NCI-H1048 (cell line): ENCODE results near the gene FNDC8.
"Not testable (repeated sequence)": the region's sequence is repeated elsewhere in the genome, so short reads cannot be mapped to it uniquely, and the experiment has no call there.

ENCODE experiments used
- DNase-seq: peaks from one replicate; lab custom pipeline; 2025; lab: John Stamatoyannopoulos, UW

FNDC8 gene

GRCh38 chr17:35121315-35121714 is at the start of gene FNDC8:
Gene FNDC8 (plus strand): TSS chr17:35121615. CDS start chr17:35121694, 79 bp downstream.
- no peak for DNase-seq

DNA sequence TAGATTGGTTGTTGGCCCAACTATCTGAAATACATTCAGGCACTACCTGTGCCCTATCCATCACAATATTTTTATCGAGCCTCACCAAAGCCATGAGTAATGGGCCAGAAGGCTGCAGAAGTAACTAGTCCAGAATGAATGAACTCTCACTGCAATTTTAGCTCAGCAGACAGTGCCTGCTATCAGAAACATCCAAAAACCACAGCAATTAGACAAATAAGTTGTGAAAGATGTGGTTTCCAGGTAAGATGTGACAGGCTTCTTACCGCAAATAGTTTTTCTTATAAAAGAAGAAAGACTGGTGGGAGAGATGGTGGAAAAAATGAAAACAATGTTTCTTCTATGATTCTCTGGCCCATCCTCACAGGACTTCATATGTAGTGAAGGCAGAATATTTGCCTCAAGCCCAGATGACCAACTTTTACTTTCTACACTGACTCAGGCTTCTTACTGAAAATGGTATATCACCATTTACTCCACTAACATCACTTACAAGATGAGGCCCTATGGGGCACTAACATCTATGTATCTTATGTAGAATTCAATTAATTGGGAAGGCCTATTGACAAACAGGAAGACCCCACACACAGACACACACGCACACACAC is 48.1 kb upstream of the FNDC8 start:
- no peak for DNase-seq

DNA sequence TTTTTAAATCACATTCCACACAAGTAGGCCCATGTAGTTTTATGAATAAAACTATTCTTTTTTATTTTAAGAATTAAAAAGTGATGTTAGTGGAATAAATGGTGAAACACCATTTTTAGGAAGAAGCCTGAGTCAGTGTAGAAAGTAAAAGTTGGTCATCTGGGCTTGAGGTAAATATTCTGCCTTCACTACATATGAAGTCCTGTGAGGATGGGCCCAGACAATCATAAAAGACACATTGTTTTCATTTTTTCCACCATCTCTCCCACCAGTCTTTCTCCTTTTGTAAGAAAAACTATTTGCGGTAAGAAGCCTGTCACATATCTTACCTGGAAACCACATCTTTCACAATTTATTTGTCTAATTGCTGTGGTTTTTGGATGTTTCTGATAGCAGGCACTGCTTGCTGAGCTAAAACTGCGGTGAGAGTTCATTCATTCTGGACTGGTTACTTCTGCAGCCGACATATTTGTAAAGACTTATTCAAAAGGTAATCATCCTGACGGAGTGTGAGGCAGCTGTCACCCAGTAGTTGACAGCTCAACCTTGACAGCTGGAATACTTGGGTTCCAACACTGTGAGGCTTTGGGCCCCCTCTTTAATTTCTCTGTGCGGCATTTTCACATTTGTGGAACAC is 47.3 kb upstream of the FNDC8 start:
- no peak for DNase-seq

GRCh38 chr17:35074711-35075707 is 46.4 kb upstream of the FNDC8 start:
- no peak for DNase-seq

DNA sequence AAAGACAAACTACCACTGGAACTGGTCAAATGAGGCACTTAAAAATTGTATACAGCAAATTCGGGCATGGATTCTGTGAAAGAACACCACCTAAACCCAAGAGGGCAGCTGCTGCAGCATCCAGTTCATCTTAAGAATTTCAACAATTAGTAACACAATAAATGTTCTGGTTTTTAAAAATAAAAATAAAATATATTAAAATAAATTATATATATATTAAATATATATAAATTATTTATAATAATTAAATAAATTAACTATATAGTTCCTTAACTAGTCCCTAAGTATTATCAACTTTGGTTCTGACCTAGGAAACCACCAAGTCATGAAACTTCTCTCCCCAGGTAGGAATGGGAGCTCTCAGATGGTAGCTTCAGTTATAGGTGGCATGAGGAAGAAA is 44.5 kb upstream of the FNDC8 start:
- DNase-seq: no peak

GRCh38 chr17:35079547-35080423 is 41.6 kb upstream of the FNDC8 start:
- no peak for DNase-seq

- DNase-seq: no peak
Observed at GRCh38 chr17:35080536-35080935, 40.9 kb upstream of the FNDC8 start.

GRCh38 chr17:35081638-35082037 is 39.8 kb upstream of the FNDC8 start:
- DNase-seq: peak; percentile 24

- DNase-seq: peak; percentile 27
Observed at GRCh38 chr17:35082073-35082657, 39.2 kb upstream of the FNDC8 start.

GRCh38 chr17:35083071-35083470 is 38.3 kb upstream of the FNDC8 start:
- DNase-seq: no peak

DNA sequence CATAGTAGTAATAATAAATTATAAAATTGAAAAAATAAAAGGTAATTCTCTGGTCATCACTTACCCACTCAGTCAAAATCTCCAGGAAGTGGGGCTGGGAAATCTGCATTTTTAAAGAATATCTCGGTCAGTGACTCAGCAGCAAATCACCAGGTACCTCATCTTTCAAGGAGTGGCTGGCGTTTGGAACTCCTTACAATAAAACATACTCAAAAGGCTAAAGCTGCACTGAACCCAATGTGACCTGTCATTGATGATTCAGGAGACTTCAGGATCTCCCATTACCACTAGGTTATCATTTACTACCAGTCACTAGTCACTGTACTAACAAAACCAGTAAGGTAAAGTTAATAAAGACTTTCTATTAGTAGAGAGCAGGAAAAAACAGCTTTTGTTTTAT is 36.4 kb upstream of the FNDC8 start:
- DNase-seq: no peak

- DNase-seq: no peak
Observed at GRCh38 chr17:35086164-35086563, 35.3 kb upstream of the FNDC8 start.

GRCh38 chr17:35086931-35087573 is 34.4 kb upstream of the FNDC8 start:
- no peak for DNase-seq

DNA sequence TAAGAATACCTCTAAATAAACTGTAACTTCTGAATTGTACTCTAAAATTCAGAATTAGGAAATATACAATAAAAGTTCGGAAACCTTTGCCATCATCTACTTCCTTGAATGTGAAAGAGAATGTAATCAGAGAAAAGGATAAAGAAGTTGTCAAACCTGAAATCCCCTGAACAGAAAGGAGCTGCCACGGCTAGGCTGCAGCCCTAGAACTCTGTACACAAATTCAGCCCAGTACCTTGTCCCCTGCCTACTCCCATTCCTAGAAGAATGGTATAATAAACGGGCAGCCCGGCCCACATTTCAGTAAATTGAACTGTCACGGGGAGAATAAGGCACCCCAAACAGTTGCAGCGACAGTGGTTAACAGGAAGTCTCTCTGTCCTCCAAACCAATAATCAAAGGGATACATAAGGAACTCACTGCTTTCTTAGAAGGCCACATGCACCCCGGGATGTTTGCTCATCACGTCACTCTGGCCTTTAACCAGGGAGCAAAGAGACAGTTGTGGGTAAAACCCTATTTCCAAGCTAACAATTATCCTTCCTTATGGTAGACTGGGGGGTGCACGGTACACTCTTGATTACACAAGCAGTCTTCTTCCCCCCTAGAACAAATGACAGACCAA is 33.6 kb upstream of the FNDC8 start:
- DNase-seq: no peak

DNA sequence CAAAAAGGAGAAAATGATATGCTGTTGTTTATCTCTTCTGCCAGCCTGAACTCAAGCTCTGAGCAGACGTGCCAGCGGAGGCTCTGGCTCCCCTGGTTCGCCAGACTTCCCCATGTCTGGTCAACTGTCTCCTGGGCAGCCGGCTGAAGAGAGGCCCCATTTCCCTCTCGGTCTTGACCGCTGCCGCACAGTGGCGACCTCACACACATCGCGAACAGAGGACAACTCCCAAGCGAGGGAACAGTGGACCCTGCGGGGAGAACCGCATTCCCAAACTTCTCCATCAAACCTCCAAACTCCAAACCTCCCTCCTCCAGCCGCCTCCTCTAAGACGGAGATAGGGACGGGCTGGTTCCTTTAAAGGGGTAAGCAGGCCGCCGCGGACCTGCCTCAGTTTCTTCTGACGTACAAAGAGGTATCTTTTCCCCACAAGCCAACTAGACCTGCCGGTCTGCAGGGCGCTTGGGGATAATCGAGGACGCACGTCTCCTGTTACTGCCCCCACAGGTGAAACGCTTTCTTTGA is 33.0 kb upstream of the FNDC8 start:
- no peak for DNase-seq

- peak; percentile 62 for DNase-seq
Observed at GRCh38 chr17:35088881-35089585, 32.4 kb upstream of the FNDC8 start.

DNA sequence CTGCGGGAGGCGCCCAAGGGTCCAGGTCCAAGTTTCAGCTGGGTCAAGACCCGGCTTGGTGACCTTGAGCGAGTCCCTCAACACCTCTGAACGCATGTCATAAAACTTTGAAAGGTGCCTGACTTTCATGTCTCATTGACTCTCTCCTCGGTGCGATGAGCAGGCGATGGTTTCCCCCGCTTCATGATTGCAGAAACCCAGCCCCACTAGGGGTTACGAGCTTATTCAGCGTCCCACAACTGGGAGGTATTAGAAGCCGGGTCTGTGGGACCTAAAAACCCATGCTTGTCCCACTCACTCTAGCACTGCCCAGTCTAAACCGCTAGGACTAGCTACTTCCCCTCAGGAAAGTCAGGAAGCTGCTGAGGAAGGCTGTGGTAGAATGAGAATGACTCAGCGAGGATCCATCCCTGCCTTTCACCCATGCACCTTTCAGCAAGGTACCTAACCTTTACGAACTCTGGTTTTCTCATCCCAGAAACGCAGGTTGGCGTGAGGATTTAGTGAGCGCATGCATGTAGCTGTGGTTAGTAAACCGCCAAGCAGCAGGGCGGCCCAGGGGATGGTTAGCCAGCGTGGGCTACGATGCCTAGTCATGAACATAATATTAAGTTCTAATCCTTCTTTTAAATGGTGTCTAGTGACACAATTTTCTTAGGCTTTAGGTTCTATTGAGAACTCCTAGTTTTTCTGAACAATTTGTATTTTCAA is 31.7 kb upstream of the FNDC8 start:
- DNase-seq: no peak

DNA sequence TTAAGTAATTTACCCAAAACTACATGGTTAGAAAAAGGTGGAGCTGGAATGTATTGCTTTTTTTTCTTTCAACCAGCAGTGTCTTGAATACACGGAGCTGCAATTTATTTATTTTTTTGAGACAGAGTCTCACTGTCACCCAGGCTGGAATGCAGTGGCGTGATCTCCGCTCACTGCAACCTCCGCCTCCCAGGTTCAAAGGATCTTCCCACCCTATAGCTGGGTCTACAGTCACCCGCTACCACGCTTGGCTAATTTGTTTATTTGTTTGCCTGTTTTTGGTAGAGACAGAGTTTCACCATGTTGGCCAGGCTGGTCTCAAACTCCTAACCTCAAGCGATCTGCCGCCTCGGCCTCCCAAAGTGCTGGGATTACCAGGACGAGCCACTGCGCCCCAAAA is 30.7 kb upstream of the FNDC8 start:
- not testable (repeated sequence) for DNase-seq

- no peak for DNase-seq
Observed at GRCh38 chr17:35094902-35095301, 26.5 kb upstream of the FNDC8 start.
